ENCODE results near the gene CAMK1D. TPM values are rescaled to one million over a fixed set of nuclear protein-coding genes. Genes with fewer than 3 reads are reported as not detected.

CAMK1D gene
- total RNA-seq, 1 experiment from 2014 or later, result 6.3 TPM

GRCh38 chr10:12800302-12800701, 451.0 kb downstream of the CAMK1D start:
- Mint-ChIP-seq H3K27me3 (ENCODE audit: low read depth) (peaks cover 2% of the 10 kb centered on the region; the same call in 1 of the 2 replicates), H3K36me3 (ENCODE audit: insufficient read depth in 1 of 3, low read depth in 3 of 3) (no peaks in the 10 kb centered on the region), H3K4me3 (no peak overlapping the region), H3K9me3 (no peaks in the 10 kb centered on the region), H3K27ac (no peak overlapping the region; a peak in 2 of 7 replicates), H3K4me1 (peaks cover 31 to 33% of the 10 kb centered on the region in 2 experiments)
- H3K18ac ChIP-seq (ENCODE audit: insufficient read length, low read depth, low read length), result no peak overlapping the region
- peaks cover 5% of the 10 kb centered on the region; the same call in 1 of the 2 replicates for H3K4me1 ChIP-seq (ENCODE audit: insufficient read depth, low read length)
- H2BK120ac ChIP-seq (ENCODE audit: low read depth, low read length, poor library complexity, severe bottlenecking), result no peak overlapping the region
- no peaks in the 10 kb centered on the region for H3K27me3 ChIP-seq (ENCODE audit: insufficient read depth, low read length)
- no CpG with 5 or more reads among the region's 4 CpGs for WGBS (ENCODE audit: extremely low coverage, insufficient read length, low lambda C conversion rate)
- H4K5ac ChIP-seq (ENCODE audit: insufficient read length, low read depth, low read length), result no peak overlapping the region
- H2BK12ac ChIP-seq (ENCODE audit: insufficient read length, low read depth, low read length), result no peak overlapping the region
- H4K91ac ChIP-seq (ENCODE audit: insufficient read length, low read depth, low read length), result no peak overlapping the region
- TF ChIP-seq CTCF (conservative IDR thresholded peaks at IDR 0.05), result peak; percentile 57
- no peak overlapping the region for H3K27ac ChIP-seq (ENCODE audit: insufficient read length, low read depth, low read length)
- no peak overlapping the region for H3K4me2 ChIP-seq (ENCODE audit: insufficient read depth, insufficient read length, low read length)
- H3K56ac ChIP-seq (ENCODE audit: insufficient read length, low read depth, low read length), result no peak overlapping the region
- no peak overlapping the region for H2AK5ac ChIP-seq (ENCODE audit: insufficient read length, low read length)
- no peak overlapping the region for H3T11ph ChIP-seq (ENCODE audit: low read length)
- no peak overlapping the region for H3K9ac ChIP-seq (ENCODE audit: extremely low read depth, insufficient read length, low read length)
- no peak overlapping the region for H3K4ac ChIP-seq (ENCODE audit: low read depth, low read length)
- H3K14ac ChIP-seq (ENCODE audit: insufficient read depth, low read length), result no peak overlapping the region
- no peak overlapping the region for H2BK5ac ChIP-seq (ENCODE audit: insufficient read length, low read length)
- no peak overlapping the region for H2AFZ ChIP-seq (ENCODE audit: low read length)
- H3K9me3 ChIP-seq (ENCODE audit: control insufficient read depth, low read depth, low read length), result no peaks in the 10 kb centered on the region
- H2BK20ac ChIP-seq (ENCODE audit: low read depth, low read length, poor library complexity, severe bottlenecking), result no peak overlapping the region
- no peak overlapping the region for H4K8ac ChIP-seq (replicated peaks; ENCODE audit: insufficient read length, low read depth, low read length)
- H3K79me2 ChIP-seq (ENCODE audit: insufficient read depth, low read length), result no peaks in the 10 kb centered on the region
- H3K23me2 ChIP-seq (ENCODE audit: insufficient read length, low read depth, low read length, poor library complexity, severe bottlenecking), result no peaks in the 10 kb centered on the region
- no peak for DNase-seq
- no peaks in the 10 kb centered on the region for H3K79me1 ChIP-seq (ENCODE audit: insufficient read depth, low read depth, low read length, poor library complexity, severe bottlenecking)
- no peak overlapping the region for H3K23ac ChIP-seq (ENCODE audit: insufficient read length, low read depth, low read length)
- no peaks in the 10 kb centered on the region for H4K20me1 ChIP-seq (ENCODE audit: control insufficient read depth, insufficient read depth, insufficient read length)
- H2BK15ac ChIP-seq (ENCODE audit: low read depth, low read length), result no peak overlapping the region

Measured in H9 (cell line).